Smooth muscle cell (in vitro differentiated cells): ENCODE measurements around the gene CLNK. TPM values are rescaled to one million over a fixed set of nuclear protein-coding genes. Genes with fewer than 3 reads are reported as not detected.

Experiments
- DNase-seq: peaks from one replicate; lab custom pipeline; 2025; ENCODE audit not compliant: unreplicated experiment; lab: John Stamatoyannopoulos, UW
- H2AFZ ChIP-seq: fragments of 200-600 bp; sonication (generic); 2 replicates; pipeline ENCODE4 v1.6.0; 2016; ENCODE audit warnings: antibody characterized with exemption, low read depth, mild to moderate bottlenecking
- H3F3A ChIP-seq: fragments of 200-600 bp; sonication (generic); 2 replicates; pipeline ENCODE4 v1.6.0; 2017; ENCODE audit warnings: antibody characterized with exemption, low read depth
- H3K27ac ChIP-seq: fragments of 200-600 bp; sonication (generic); 2 replicates; pipeline ENCODE4 v1.5.1; 2016; ENCODE audit warnings: low read depth, mild to moderate bottlenecking
- H3K27me3 ChIP-seq: fragments of 200-600 bp; sonication (generic); 2 replicates; pipeline ENCODE4 v1.6.1; 2016; ENCODE audit warnings: low read depth, mild to moderate bottlenecking
- H3K36me3 ChIP-seq: fragments of 200-600 bp; sonication (generic); 2 replicates; pipeline ENCODE4 v1.5.1; 2016; ENCODE audit warnings: low read depth
- H3K4me1 ChIP-seq: fragments of 200-600 bp; sonication (generic); 2 replicates; pipeline ENCODE4 v1.5.1; 2016; ENCODE audit warnings: low read depth
- H3K4me2 ChIP-seq: fragments of 200-600 bp; sonication (generic); 2 replicates; pipeline ENCODE4 v1.6.0; 2016; ENCODE audit warnings: mild to moderate bottlenecking
- H3K4me3 ChIP-seq: fragments of 200-600 bp; sonication (generic); 2 replicates; pipeline ENCODE4 v1.5.1; 2016; ENCODE audit warnings: mild to moderate bottlenecking
- H3K79me2 ChIP-seq: fragments of 200-600 bp; sonication (generic); 2 replicates; pipeline ENCODE4 v1.6.0; 2016; ENCODE audit warnings: low read depth, mild to moderate bottlenecking
- H3K9ac ChIP-seq: fragments of 200-600 bp; sonication (generic); 2 replicates; pipeline ENCODE4 v1.6.0; 2016; ENCODE audit warnings: low read depth
- H3K9me3 ChIP-seq: fragments of 200-600 bp; sonication (generic); replicated peaks from 2 replicates; pipeline ENCODE4 v1.5.1; 2016; ENCODE audit warnings: low read depth
- H4K20me1 ChIP-seq: fragments of 200-600 bp; sonication (generic); 2 replicates; pipeline ENCODE4 v1.6.0; 2016; ENCODE audit warnings: low read depth
- WGBS: methylation state at CpG from one replicate; pipeline ENCODE4 v1.1.7; 2016; ENCODE audit warnings: low lambda C conversion rate; 5-methylcytosine and 5-hydroxymethylcytosine counted together
- polyA plus RNA-seq: library from polyadenylated mRNA; unstranded; fragments of >200 nt; fragmentation: Nextera tagmentation; extraction: Ambion mirVana; gene quantifications from 2 replicates; pipeline ENCODE4 v1.2.1, GENCODE V29; 2016
- total RNA-seq: library from RNA; depleted of rRNA; stranded (reverse); fragments of >200 nt; gene quantifications from 2 replicates; pipeline ENCODE4 v1.2.3, GENCODE V29; 2014
- TF ChIP-seq, protein P1 (sequence below): fragments of 200-600 bp; sonication (generic); IDR thresholded peaks from 2 replicates; pipeline ENCODE4 v1.5.1; 2017; ENCODE audit warnings: borderline replicate concordance, mild to moderate bottlenecking, antibody characterized with exemption; ENCODE audit not compliant: insufficient read depth, poor library complexity, severe bottlenecking

Gene CLNK
- total and polyA plus RNA-seq, 2 experiments from 2014 or later = not detected

DNA sequence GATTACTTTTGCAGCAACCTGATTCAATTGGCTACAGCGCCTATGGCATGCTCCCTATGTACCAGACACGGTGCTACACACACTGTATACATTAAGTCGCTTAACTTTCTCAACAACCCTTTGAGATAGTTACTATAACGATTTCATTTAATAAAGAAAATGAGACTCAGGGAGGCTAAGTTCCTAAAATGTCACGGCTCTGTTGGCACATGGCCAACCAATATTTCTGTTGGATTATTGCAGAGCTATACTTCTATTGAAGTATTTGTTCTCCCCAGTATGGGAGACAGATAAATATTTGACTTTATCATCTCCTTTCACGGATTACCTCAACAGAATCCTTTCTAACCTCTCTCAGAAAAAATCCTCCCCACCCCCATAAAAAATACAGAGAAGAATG lies 25.3 kb downstream of the CLNK start:
- no peaks in the 10 kb centered on the region for H3K79me2 ChIP-seq
- WGBS = 96% methylated on average over 6 of the region's 6 CpGs
- TF ChIP-seq, protein P1, sequence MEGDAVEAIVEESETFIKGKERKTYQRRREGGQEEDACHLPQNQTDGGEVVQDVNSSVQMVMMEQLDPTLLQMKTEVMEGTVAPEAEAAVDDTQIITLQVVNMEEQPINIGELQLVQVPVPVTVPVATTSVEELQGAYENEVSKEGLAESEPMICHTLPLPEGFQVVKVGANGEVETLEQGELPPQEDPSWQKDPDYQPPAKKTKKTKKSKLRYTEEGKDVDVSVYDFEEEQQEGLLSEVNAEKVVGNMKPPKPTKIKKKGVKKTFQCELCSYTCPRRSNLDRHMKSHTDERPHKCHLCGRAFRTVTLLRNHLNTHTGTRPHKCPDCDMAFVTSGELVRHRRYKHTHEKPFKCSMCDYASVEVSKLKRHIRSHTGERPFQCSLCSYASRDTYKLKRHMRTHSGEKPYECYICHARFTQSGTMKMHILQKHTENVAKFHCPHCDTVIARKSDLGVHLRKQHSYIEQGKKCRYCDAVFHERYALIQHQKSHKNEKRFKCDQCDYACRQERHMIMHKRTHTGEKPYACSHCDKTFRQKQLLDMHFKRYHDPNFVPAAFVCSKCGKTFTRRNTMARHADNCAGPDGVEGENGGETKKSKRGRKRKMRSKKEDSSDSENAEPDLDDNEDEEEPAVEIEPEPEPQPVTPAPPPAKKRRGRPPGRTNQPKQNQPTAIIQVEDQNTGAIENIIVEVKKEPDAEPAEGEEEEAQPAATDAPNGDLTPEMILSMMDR = no peak
- DNase-seq = no peak
- no peak overlapping the region for H3K4me3 ChIP-seq
- H3K36me3 ChIP-seq = no peaks in the 10 kb centered on the region
- no peaks in the 10 kb centered on the region for H3K9me3 ChIP-seq
- H3K27ac ChIP-seq = no peak overlapping the region
- peaks cover 3% of the 10 kb centered on the region for H3F3A ChIP-seq
- no peak overlapping the region for H3K9ac ChIP-seq
- no peak overlapping the region for H2AFZ ChIP-seq
- H3K27me3 ChIP-seq = no peaks in the 10 kb centered on the region
- no peaks in the 10 kb centered on the region for H3K4me1 ChIP-seq
- H3K4me2 ChIP-seq = no peak overlapping the region
- H4K20me1 ChIP-seq = no peaks in the 10 kb centered on the region

DNA sequence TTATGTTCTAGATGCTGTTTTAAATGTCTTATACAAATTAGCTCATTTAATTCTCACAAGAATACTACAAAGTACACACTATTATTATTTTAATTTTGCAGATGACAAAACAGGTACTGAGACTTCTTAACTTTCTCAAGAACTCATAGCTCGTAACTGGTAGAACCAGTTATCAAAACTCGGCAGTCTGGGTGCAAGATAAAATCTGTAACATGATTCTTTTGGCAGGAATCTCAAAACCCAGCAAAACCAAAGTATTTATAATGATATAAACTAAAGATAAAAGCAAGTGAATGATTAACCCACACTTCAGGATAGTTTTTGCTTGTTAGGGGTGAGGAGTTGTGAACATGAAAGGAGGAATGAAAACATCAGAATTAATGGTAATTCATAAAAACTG lies 27.6 kb downstream of the CLNK start:
- no peaks in the 10 kb centered on the region for H3K79me2 ChIP-seq
- no peak overlapping the region for H3K9ac ChIP-seq
- H2AFZ ChIP-seq = peak overlapping the region; percentile 35
- H3K9me3 ChIP-seq = no peaks in the 10 kb centered on the region
- H3K36me3 ChIP-seq = no peaks in the 10 kb centered on the region
- DNase-seq = no peak
- H3K4me2 ChIP-seq = peak overlapping the region; percentile 33
- TF ChIP-seq, protein P1 = no peak
- H3K4me1 ChIP-seq = no peaks in the 10 kb centered on the region
- H4K20me1 ChIP-seq = no peaks in the 10 kb centered on the region
- H3K4me3 ChIP-seq = peak overlapping the region; percentile 12
- WGBS = 29% methylated on average over 2 of the region's 2 CpGs
- H3K27ac ChIP-seq = peak overlapping the region; percentile 18
- no peaks in the 10 kb centered on the region for H3K27me3 ChIP-seq
- H3F3A ChIP-seq = no peaks in the 10 kb centered on the region

DNA sequence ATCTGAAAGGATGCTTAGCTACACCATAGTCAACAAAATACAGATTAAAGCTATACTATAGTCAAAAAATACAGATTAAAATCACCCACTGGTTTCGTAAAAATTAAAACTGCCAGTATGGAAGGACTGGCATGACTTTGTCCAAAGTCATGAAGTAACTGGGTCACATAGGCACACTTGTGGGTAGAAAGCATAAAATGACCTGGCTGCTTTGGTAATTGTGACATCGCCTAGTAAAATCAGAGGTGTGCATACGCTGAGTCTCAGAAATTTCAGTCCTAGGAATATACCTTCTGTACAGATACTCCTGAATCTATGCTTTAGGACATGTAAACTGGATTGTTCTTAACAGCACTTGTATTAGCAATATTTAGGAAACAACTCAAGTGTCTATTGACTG lies 28.1 kb downstream of the CLNK start:
- WGBS = 87% methylated on average over 3 of the region's 3 CpGs
- no peak overlapping the region for H2AFZ ChIP-seq
- no peaks in the 10 kb centered on the region for H3K9me3 ChIP-seq
- H3K36me3 ChIP-seq = no peaks in the 10 kb centered on the region
- peak overlapping the region; percentile 18 for H3K27ac ChIP-seq
- DNase-seq = no peak
- no peaks in the 10 kb centered on the region for H4K20me1 ChIP-seq
- H3K79me2 ChIP-seq = no peaks in the 10 kb centered on the region
- no peaks in the 10 kb centered on the region for H3K4me1 ChIP-seq
- TF ChIP-seq, protein P1 = no peak
- H3K4me3 ChIP-seq = no peak overlapping the region
- no peak overlapping the region for H3K9ac ChIP-seq
- H3K4me2 ChIP-seq = peak overlapping the region; percentile 33
- H3K27me3 ChIP-seq = no peaks in the 10 kb centered on the region
- no peaks in the 10 kb centered on the region for H3F3A ChIP-seq

DNA sequence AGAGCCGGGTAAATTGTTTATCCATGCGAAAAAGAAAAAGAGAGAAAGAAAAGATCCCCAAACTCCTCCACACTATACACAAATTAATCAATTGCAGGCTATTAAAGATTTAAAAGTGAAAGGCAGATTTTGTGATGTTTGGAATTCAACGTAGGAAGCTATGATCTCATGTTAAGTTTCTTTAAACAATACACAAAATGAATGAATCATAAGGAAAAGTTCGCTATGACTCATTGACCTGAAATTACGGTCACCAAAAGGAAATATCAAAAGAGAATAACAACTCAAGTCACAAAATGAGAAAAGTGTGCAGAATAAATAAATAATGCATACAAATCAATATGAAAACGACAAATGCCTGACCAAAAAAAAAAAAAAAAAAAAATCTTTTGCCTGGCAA lies 28.6 kb downstream of the CLNK start:
- H3K36me3 ChIP-seq = no peaks in the 10 kb centered on the region
- H3K27ac ChIP-seq = peak overlapping the region; percentile 18
- no peaks in the 10 kb centered on the region for H3K4me1 ChIP-seq
- no peak overlapping the region for H3K9ac ChIP-seq
- H2AFZ ChIP-seq = no peak overlapping the region
- H3K27me3 ChIP-seq = no peaks in the 10 kb centered on the region
- no peaks in the 10 kb centered on the region for H4K20me1 ChIP-seq
- 65% methylated on average over 6 of the region's 6 CpGs for WGBS
- no peaks in the 10 kb centered on the region for H3K79me2 ChIP-seq
- DNase-seq = no peak
- no peaks in the 10 kb centered on the region for H3K9me3 ChIP-seq
- no peak overlapping the region for H3K4me2 ChIP-seq
- H3K4me3 ChIP-seq = no peak overlapping the region
- TF ChIP-seq, protein P1 = no peak
- no peaks in the 10 kb centered on the region for H3F3A ChIP-seq
